Left forelimb (tissue), 1 donor: ENCODE measurements around the gene PRSS8.
"Not testable (repeated sequence)": the region's sequence is repeated elsewhere in the genome, so short reads cannot be mapped to it uniquely, and the experiment has no call there.

Experiments used
- DNase-seq: peaks from one replicate; pipeline ENCODE4 v3.0.0-alpha.2; 2018; ENCODE audit warnings: low spot score

The PRSS8 gene

DNA sequence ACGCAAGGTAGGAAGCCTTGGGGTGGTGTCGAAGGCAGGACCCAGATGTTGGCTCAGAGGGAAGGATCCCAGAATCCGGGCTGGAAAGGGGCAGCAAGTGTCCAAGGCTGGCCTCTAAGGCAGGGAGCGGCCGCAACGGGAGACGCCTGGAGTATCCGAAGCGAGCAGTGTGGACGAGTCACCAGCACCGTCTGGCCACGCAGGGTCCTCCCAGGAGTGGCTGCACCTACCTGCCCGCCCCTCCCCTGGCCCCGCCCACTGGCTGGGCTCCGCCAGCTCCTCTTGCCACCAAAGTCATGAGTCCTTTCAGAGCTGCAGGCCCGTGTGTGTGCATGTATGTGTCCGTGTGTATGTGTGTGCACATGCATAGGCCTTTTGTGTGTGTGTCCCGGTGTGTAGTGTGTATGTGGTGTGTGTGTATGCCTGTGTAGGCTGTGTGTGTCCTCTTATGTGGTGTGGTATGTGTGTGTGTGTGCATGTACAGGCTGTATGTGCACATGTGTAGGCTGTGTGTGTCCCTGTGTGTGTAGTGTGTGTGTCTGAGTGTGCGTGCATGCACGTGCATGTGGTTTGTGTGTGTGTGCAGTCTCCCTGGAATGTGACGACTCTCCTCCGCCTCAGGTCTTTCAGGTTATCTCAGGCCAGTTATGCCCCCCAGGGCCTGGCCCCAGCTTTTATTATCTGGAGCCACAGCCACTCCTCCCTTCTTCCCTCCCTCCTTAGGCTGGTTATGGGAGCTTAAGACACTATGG is at the start of gene PRSS8:
PRSS8 (minus strand) TSS at position 193 of the 752 bp plus-strand sequence. CDS start 229 bp downstream, outside the sequence.
- no peak for DNase-seq

DNA sequence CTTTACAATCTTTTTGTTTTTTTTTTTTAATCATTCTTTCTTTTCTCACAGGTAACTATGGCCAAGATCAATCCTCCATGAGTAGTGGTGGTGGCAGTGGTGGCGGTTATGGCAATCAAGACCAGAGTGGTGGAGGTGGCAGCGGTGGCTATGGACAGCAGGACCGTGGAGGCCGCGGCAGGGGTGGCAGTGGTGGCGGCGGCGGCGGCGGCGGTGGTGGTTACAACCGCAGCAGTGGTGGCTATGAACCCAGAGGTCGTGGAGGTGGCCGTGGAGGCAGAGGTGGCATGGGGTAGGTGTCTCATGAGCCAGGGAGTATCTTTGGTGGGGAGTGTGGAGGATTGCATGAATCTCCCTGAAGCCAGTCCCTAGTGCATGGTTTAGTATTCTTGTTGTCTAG is 49.4 kb upstream of the PRSS8 start:
- DNase-seq, result no peak

DNA sequence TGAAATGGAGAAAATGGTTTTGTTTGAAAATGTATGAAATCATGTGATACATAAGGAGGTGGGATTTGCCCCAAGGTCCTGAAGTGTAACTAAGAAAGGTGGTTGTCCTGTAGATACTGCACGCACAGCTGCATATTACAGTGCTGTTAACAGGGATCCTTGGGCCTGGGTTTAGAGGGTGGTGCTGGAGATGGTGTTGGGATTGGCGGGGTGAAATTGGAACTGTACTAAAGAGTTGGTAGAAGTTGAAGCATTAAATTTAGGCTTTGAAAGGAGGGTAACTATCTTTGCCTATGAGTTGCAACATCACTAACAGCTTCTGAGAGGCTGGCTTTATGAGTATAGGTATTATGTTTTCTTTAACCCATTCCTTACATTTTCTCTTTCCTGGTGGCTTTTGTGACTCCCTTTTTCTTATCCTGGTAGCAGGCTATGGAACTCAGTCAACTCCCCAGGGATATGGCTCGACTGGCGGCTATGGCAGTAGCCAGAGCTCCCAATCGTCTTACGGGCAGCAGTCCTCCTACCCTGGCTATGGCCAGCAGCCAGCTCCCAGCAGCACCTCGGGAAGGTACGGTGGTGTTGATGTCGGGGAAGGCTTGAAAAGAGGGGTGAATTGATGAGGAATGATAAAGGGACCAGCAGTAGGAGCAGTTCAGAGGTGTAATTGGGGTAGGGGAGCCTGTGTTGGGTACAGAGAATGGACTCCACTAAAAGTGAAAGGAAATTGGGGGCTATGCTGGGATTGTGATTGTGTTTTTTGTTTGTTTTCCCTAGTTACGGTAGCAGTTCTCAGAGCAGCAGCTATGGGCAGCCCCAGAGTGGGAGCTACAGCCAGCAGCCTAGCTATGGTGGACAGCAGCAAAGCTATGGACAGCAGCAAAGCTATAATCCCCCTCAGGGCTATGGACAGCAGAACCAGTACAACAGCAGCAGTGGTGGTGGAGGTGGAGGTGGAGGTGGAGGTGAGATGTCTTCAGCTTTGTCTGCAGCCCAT is 48.2 kb upstream of the PRSS8 start:
- no peak for DNase-seq

DNA sequence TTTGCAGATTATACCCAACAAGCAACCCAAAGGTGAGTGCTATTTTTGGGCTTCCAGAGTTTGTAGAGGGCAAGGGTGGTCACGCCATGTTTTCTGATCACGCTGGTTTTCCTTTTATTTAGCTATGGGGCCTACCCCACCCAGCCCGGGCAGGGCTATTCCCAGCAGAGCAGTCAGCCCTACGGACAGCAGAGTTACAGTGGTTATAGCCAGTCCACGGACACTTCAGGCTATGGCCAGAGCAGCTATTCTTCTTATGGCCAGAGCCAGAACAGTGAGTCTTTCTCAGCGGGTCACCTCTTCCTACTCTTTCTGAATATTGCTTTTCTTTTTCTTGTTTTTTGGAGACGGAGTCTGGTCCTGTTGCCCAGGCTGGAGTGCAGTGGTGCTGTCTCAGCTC is 46.9 kb upstream of the PRSS8 start:
- no peak for DNase-seq

DNA sequence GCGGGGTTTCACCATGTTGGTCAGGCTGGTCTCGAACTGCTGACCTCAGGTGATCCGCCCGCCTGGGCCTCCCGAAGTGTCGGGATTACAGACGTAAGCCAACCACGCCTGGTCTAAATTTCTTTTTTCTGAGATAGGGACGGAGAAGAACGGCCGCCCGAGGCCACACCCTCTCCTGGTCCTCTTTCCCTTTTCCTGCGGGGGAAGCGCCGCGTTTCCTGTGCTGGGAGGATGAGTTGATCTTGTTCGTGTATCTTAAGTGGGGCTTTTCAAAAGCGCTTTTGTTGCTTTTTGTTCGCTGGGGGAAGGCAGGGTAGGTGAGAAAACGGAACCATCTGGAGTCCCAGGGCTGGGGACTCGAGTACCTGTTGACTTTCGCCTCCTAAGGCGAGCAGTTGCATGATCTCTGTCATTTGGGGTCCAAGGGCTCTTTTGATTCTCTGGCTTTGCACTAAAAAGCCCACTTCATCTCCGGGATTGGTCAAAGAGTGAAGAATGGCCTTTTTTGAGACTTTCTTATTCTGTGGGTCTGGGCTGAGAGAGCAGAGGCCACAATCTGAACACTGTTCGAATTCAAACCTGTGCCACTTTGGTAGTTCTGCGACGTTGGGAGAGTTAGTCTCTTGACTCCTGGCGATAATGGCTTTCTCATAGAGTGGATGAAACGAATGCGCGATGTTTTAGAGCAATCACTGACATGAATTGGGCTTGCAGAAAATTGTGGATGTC is 45.7 kb upstream of the PRSS8 start:
- no peak for DNase-seq

DNA sequence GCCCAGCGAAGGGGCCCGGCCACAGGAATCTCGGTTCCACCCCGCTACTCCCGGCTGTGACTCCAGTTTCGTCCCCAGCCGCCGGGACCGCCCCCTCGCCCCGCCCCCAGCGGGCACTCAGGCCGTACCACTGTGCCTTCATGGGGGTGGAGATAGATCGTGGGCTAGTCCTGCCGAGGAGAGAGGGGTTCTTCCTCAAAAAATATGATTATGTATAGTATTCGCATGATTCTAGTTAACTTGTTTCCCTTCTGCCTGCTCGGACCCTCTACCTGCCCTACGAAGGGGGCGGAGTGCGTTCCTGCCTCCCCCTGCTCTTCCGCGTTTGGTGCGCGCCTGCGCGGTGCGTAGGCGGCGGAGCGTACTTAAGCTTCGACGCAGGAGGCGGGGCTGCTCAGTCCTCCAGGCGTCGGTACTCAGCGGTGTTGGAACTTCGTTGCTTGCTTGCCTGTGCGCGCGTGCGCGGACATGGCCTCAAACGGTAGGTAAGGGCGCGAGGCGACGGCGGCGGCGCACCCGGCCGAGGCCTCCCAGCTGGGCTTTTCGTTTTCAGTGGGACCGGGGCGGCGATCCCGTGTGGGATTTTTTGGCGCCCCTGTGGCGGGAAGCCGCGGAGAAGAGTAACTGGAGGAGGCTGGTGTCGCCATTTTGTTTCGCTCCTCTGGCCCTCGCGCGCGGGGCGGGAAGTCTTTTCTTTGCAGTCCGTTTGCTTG is 44.4 kb upstream of the PRSS8 start, which contains the start of gene FUS:
FUS (plus strand) TSS at position 393 of the 713 bp plus-strand sequence; CDS start at position 469, 76 bp downstream.
- peak; percentile 95 for DNase-seq

DNA sequence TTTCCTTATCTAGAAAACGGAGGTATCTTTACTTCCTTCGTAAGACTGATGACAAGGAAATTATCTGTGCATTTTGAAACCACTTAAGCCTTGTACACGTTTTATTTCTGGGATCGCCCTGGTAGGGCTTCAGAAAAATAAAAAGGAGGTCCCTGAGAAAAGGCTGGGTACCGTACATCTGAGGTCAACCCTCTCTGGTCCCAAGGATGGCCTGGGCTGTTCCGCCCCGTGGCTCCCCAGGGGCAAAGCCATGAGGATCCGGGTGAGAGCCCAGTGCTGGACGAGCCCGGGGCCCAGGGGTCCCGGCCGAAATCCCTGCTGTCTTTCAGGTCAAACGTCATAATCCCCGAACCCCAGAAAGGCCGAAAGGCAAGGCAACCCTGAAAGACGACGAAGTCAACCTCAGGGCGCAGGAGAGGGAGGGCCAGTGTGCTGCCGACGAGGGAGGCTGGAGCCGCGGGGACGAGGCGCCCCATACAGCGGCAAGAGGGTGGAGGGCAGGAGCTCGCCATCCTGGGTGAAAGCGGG is 43.8 kb upstream of the PRSS8 start:
- DNase-seq, result no peak

DNA sequence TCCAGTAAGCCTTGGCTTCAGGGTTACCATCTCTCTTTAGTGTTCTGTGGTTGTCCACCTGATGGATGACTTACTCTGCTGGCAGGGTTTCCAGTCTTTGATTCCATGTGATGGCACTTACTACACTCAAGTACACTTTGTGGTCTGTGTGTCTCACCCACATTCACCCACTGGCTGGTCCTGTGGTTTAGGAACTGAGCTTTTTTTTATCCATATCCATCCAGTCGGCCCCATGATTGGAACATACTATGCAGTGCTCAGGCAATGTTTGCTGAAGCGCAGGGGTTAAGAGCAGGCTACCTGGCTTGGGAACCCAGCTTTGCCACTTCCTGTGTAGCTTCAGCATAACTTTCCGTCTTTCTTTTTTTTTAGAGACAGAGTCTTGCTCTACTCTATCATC is 41.6 kb upstream of the PRSS8 start:
- DNase-seq, result no peak

DNA sequence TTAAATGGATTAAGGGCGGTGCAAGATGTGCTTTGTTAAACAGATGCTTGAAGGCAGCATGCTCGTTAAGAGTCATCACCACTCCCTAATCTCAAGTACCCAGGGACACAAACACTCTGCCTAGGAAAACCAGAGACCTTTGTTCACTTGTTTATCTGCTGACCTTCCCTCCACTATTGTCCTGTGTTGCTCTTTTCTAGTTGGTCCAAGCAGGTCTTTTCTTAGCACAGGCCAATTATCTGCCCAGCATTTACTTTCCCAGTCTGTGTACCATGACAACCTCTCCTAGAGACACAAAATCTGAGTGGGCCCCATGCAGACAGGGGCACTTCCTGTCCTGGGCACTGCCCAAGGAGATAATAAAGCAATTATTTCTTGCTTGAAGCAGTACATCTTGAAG is 34.5 kb upstream of the PRSS8 start:
- DNase-seq, result not testable (repeated sequence)

DNA sequence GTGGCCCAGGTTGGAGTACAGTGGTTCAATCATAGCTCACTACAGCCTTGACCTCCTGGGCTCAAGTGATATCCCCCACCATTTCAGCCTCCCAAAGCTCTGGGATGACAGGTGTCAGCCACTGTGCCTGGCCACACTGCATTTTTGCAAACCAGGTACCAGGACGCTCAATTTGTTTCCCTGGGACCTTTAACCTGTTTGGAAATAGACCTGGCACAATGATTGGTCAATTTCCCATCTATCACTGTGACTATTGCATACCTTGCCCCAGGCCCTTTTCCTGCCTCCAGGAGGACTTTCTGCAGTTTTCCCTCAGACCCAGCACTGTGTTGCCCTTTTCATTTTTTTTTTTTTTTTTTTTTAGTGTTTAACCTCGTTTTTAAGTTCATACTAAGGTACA is 33.3 kb upstream of the PRSS8 start:
- DNase-seq, result no peak

DNA sequence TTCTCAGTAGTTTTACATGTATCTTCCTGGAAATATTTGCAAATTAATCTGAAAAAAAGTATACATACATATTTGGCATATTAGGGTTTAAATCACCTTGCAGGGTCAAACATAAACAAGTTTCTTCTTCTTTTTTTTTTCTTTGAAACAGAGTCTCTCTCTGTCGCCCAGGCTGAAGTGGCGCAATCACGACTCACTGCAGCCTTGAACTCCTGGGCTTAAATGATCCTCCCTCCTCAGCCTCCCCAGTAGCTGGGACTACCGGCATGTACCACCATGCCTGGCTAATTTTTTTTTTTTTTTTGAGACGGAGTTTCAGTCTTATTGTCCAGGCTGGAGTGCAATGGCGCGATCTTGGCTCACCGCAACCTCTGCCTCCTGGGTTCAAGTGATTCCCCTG is 31.8 kb upstream of the PRSS8 start:
- no peak for DNase-seq

DNA sequence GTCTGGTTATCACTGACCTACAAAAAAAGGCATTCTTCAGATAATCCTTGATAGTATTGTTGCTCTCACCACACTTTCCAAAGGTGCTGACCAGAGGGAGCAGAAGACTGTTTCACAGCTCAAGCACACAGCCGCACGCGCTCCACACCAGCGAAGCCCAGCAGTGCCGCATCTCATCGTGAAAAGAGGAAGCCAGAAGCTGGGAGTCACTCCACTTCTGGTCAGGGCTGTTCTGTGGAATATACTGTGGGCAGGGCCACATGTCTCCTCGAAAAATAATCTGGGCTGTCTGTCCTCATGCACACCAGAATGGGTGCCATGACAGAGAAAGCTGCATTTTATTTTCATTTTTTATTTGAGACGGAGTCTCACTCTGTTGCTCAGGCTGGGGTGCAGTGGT is 21.6 kb upstream of the PRSS8 start:
- no peak for DNase-seq

DNA sequence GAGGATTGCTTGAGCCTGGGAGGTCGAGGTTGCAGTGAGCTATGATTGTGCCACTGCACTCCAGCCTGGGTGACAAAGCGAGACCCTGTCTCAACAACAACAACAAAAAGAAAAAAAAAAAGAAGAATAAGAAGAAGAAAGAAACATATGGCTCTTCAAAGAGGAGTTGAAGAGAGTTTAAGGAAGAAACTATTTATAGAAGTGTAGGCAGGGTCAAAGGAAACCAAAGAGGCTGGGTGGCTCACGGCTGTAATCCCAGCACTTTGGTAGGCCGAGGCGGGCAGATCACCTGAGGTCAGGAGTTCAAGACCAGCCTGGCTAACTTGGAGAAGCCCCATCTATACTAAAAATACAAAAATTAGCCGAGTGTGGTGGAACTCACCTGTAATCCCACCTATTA is 15.4 kb upstream of the PRSS8 start:
- not testable (repeated sequence) for DNase-seq

DNA sequence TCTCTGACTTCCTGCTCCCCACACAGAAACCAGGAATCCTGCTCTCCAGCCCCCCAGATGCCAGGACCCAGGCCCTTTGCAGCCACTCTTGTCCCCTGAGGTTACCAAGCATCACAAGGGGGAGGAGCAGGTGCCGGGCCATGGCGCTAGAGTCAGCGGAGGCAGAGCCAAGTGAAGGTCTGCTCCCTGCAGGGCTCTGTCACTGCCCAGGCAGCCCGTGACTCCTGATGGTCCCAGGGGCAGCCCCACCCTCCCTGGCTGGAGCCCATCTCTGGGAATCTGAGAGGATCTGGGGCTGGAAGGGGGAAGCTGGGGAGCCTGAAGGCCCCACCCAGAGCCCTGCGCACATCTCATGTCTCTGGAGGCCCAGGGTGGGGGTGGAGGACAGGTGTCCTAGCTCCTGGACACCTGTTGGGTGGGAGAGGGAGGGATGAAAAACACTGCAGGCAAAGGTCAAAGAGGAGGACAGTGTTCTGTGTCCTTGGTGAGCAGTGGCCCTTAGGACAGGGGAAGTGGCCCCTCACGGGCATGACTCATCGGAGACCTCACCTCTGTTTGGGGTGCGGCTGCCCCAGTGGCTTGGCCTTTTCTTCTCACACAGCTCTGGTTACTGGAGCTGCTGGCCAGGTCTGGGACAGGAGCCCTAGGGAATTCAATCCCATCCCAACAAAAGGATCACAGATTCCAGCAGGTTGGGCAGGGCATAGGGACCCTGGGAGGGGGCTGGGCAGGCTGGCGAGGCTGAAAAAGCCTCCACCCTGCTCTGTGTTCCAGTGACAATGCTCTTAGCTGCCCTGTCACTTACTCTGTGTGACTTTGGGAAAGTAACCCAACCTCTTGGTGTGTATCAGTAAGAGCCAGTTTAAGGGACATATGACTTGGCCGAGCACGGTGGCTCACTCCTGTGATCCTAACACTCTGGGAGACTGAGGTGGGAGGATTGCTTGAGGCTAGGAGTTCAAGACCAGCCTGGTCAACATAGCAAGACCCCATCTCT is 14.7 kb upstream of the PRSS8 start, which contains the start of gene PRSS36:
PRSS36 (minus strand) TSS at position 173 of the 997 bp plus-strand sequence; CDS start at position 142, 31 bp downstream.
- no peak for DNase-seq

DNA sequence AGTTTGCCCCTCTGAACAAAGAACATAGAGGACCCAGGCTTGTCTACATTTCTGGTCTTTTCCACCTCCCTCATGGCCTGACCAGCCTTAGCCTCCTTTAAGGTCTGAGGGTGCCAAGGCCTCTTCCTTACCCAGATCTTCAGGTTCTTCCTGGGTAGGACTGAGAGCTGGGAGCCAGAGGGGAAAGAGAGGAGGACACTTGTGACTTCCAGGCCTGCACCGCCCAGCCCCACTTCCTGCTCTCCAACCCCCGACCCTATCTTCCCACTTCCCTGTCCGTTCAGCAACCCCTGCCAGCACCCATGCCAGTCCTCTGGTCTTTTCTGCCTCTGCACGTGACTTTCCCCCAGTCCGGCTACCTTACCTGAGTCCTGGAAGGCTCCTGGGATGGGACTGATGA is 13.8 kb upstream of the PRSS8 start:
- DNase-seq, result no peak

DNA sequence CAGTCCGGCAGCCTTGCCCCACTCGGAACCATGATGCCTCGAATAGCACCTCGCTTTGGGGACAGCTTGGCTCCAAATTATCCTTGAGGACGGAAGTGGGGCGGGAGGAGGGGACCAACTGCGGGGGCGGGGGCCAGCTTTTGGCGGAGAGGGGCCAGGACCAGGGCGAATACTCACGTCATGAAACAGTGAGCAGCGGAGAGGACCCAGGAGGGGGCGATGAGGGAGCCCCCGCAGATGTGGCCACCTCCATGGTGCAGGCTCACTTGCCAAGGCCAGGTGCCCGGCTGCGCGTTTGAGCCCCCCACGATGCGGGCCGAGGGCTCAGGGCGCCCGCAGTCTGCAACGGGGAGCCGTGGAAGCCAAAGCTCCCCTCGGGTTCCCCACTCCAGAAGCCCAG is 13.4 kb upstream of the PRSS8 start:
- DNase-seq, result no peak

DNA sequence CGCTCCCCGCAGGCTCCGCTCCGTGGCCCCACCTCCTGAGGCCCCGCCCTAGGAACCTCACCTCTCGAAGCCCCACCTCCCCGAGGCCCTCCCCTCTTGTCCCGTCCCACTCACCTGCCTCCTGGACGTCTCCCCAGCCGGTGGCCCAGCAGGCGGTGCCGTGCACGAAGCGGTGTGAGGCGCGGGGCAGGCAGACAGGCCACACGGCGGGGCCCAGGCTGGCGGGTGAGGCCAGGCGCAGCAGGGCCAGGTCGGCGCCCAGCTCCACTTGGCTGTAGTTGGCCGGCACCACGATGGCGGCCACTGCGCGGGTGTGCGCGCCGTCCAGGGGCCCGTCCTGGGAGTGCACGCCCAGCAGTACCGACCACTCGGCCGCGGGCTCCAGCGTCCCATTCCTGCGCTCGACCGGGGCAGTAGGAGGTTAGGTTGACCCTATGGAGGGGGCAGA is 12.8 kb upstream of the PRSS8 start:
- no peak for DNase-seq

DNA sequence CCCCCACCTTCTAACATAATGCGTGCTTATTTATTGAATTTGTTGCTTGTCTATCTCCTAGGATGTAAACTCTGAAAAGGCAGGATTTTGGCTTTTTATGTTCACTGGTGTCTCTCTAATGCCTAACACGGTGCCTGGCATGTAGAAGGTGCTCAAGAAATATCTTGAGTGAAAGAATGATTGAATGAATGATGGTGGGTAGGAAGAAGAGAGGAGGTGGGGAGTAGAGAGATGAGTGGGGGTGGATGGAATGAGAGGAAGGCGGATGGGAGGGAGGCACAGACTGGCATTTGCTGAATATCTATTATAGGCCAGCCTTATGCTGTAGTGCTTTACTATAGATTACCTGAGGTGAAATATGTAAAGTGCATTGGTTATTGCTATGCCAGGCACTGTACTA is 12.0 kb upstream of the PRSS8 start:
- no peak for DNase-seq

DNA sequence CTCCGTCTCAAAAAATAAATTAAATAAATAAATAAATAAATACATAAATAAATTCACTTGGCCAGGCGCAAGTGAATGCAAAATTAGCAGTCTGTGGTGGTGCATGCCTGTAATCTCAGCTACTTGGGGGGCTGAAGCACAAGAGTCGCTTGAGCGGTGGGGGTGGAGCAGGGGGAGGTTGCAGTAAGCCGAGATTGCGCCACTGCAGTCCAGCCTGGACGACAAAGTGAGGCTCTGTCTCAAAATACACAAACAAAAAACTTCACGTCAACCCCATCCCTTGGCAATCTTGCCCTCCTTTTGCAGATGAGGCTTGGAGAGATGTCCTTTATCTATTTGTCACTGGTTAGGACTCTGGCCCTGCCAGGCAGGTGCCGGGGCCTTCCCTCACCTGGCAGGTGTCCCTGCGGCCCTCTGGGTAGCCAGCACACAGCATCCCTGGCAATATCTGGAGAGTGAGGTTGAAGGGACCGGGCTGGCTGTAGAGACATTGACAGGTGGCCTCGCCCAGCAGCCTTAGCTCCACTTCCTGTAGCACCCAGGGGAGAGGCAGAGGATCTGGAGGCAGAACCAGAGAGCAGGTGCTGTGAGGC is 10.0 kb upstream of the PRSS8 start:
- no peak for DNase-seq
